RWPE2 (cell line): Measurements from ENCODE around the gene NUB1.

Experiments
- ATAC-seq: fragments of 200-7000 bp; cut with Tn5 transposase; 3 replicates; pipeline ENCODE4 v1.9.1; 2021; ENCODE audit warnings: low read depth
- DNase-seq: peaks from one replicate; pipeline ENCODE4 v3.0.0-alpha.2; 2020; ENCODE audit warnings: low spot score
- H3K27ac ChIP-seq: fragments of 450-650 bp; 2 replicates; pipeline ENCODE4 v1.5.1; 2017; ENCODE audit warnings: mild to moderate bottlenecking; ENCODE audit not compliant: poor library complexity, severe bottlenecking
- H3K27me3 ChIP-seq: fragments of 250-450 bp; sonication (Bioruptor Pico); 2 replicates; pipeline ENCODE4 v1.5.1; 2021; ENCODE audit warnings: mild to moderate bottlenecking, moderate library complexity; ENCODE audit not compliant: insufficient read depth, poor library complexity, severe bottlenecking
- H3K36me3 ChIP-seq: fragments of 250-450 bp; sonication (Bioruptor Pico); 2 replicates; pipeline ENCODE4 v1.5.1; 2020; ENCODE audit warnings: low read depth, mild to moderate bottlenecking, moderate library complexity
- H3K4me1 ChIP-seq: fragments of 250-450 bp; sonication (Bioruptor Pico); 2 replicates; pipeline ENCODE4 v1.5.1; 2021; ENCODE audit warnings: mild to moderate bottlenecking, moderate library complexity; ENCODE audit not compliant: insufficient read depth, poor library complexity, severe bottlenecking
- H3K4me3 ChIP-seq: fragments of 250-450 bp; sonication (Bioruptor Pico); 2 replicates; pipeline ENCODE4 v1.5.1; 2021; ENCODE audit warnings: mild to moderate bottlenecking, moderate library complexity; ENCODE audit not compliant: severe bottlenecking
- H3K9me3 ChIP-seq: fragments of 250-450 bp; sonication (Bioruptor Pico); 2 replicates; pipeline ENCODE4 v1.5.1; 2021; ENCODE audit warnings: mild to moderate bottlenecking, moderate library complexity; ENCODE audit not compliant: severe bottlenecking
- CTCF ChIP-seq: fragments of 450-650 bp; IDR thresholded peaks from one replicate; pipeline ENCODE4 v1.5.1; 2017; ENCODE audit warnings: mild to moderate bottlenecking, moderate library complexity; ENCODE audit not compliant: poor library complexity, severe bottlenecking

The NUB1 gene

GRCh38 chr7:151378011-151378410, 36.4 kb downstream of the NUB1 start:
- no peak for ATAC-seq
- no peak for DNase-seq
- no peak for TF ChIP-seq CTCF
- H3K9me3 ChIP-seq = no peaks in the 10 kb centered on the region
- no peak overlapping the region for H3K4me3 ChIP-seq
- no peaks in the 10 kb centered on the region for H3K4me1 ChIP-seq
- no peak overlapping the region for H3K27ac ChIP-seq
- H3K36me3 ChIP-seq = peaks cover 5% of the 10 kb centered on the region; the same call in 1 of the 2 replicates
- H3K27me3 ChIP-seq = peaks cover 12% of the 10 kb centered on the region

- ATAC-seq (no peak), DNase-seq (no peak)
- Histone ChIP-seq H3K9me3 (no peaks in the 10 kb centered on the region), H3K36me3 (peaks cover 5% of the 10 kb centered on the region; the same call in 1 of the 2 replicates), H3K4me3 (no peak overlapping the region), H3K4me1 (no peaks in the 10 kb centered on the region), H3K27me3 (peaks cover 12% of the 10 kb centered on the region), H3K27ac (no peak overlapping the region)
- no peak for TF ChIP-seq CTCF
Measured at GRCh38 chr7:151378496-151379192, 37.0 kb downstream of the NUB1 start.

GRCh38 chr7:151379193-151379520, 37.5 kb downstream of the NUB1 start:
- Histone ChIP-seq H3K27me3 (peaks cover 12% of the 10 kb centered on the region), H3K36me3 (peaks cover 5% of the 10 kb centered on the region; the same call in 1 of the 2 replicates), H3K4me1 (no peaks in the 10 kb centered on the region), H3K9me3 (no peaks in the 10 kb centered on the region), H3K27ac (no peak overlapping the region), H3K4me3 (no peak overlapping the region)
- no peak for ATAC-seq
- no peak for TF ChIP-seq CTCF
- no peak for DNase-seq

GRCh38 chr7:151379534-151380198, 38.1 kb downstream of the NUB1 start:
- ATAC-seq (no peak), DNase-seq (no peak)
- Histone ChIP-seq H3K36me3 (peaks cover 5% of the 10 kb centered on the region; the same call in 1 of the 2 replicates), H3K27ac (no peak overlapping the region), H3K4me1 (no peaks in the 10 kb centered on the region), H3K9me3 (no peaks in the 10 kb centered on the region), H3K27me3 (peaks cover 12% of the 10 kb centered on the region), H3K4me3 (no peak overlapping the region)
- TF ChIP-seq CTCF = no peak
